ENCODE results near the gene DPF3. TPM values are rescaled to one million over a fixed set of nuclear protein-coding genes. Genes with fewer than 3 reads are reported as not detected.

DPF3 gene
- total RNA-seq, 2 experiments from 2014 or later: 14.9 to 15.4 TPM

GRCh38 chr14:72818998-72819397, 74.9 kb downstream of the DPF3 start:
- ChIA-PET CTCF (no interaction called here), POLR2A (no interaction called here)
- no peak for DNase-seq
- Mint-ChIP-seq H3K4me3 (no peak overlapping the region), H3K27me3 (peaks cover 12% of the 10 kb centered on the region), H3K9me3 (peaks cover 5% of the 10 kb centered on the region), H3K27ac (no peak overlapping the region), H3K36me3 (ENCODE audit: low read depth) (peaks cover 16% of the 10 kb centered on the region), H3K4me1 (peaks cover 15% of the 10 kb centered on the region)

GRCh38 chr14:72816287-72816686, 77.6 kb downstream of the DPF3 start:
- Mint-ChIP-seq H3K27ac (no peak overlapping the region), H3K4me1 (peaks cover 11% of the 10 kb centered on the region), H3K36me3 (ENCODE audit: low read depth) (peaks cover 17% of the 10 kb centered on the region), H3K27me3 (peaks cover 4% of the 10 kb centered on the region), H3K4me3 (no peak overlapping the region), H3K9me3 (peaks cover 5% of the 10 kb centered on the region)
- ChIA-PET CTCF (no interaction called here), POLR2A (no interaction called here)
- no peak for DNase-seq

- Mint-ChIP-seq H3K27me3 (peaks cover 4% of the 10 kb centered on the region), H3K4me1 (peaks cover 20% of the 10 kb centered on the region), H3K4me3 (no peak overlapping the region), H3K36me3 (ENCODE audit: low read depth) (peaks cover 21% of the 10 kb centered on the region), H3K9me3 (peaks cover 5% of the 10 kb centered on the region), H3K27ac (no peak overlapping the region)
- ChIA-PET CTCF (no interaction called here), POLR2A (interaction anchor here (0.6 kb wide), 1 partner anchor 291 kb away, joined by 3 read pairs; no protein-coding TSS in a partner anchor)
- no peak for DNase-seq
These were observed 78.5 kb downstream of the DPF3 start for GRCh38 chr14:72815430-72815829.

- POLR2A ChIA-PET: no interaction called here
- H3K36me3 Mint-ChIP-seq (ENCODE audit: low read depth): peaks cover 31% of the 10 kb centered on the region
- DNase-seq: no peak
- H3K27ac Mint-ChIP-seq: no peak overlapping the region
- H3K4me3 Mint-ChIP-seq: no peak overlapping the region
- CTCF ChIA-PET: no interaction called here
- peaks cover 3% of the 10 kb centered on the region for H3K9me3 Mint-ChIP-seq
- peaks cover 41% of the 10 kb centered on the region for H3K4me1 Mint-ChIP-seq
- peaks cover 4% of the 10 kb centered on the region for H3K27me3 Mint-ChIP-seq
These were observed 81.5 kb downstream of the DPF3 start for GRCh38 chr14:72812292-72812851.

GRCh38 chr14:72810201-72810600, 83.7 kb downstream of the DPF3 start:
- H3K4me3 Mint-ChIP-seq: peak overlapping the region; percentile 33
- peak; percentile 84 for DNase-seq
- peaks cover 4% of the 10 kb centered on the region for H3K27me3 Mint-ChIP-seq
- peaks cover 35% of the 10 kb centered on the region for H3K36me3 Mint-ChIP-seq (ENCODE audit: low read depth)
- peak overlapping the region; percentile 85 for H3K27ac Mint-ChIP-seq
- peaks cover 3% of the 10 kb centered on the region for H3K9me3 Mint-ChIP-seq
- CTCF ChIA-PET: no interaction called here
- H3K4me1 Mint-ChIP-seq: peaks cover 36% of the 10 kb centered on the region
- POLR2A ChIA-PET: interaction anchor here (0.7 to 1.0 kb wide), 2 partner anchors 84 to 96 kb away, joined by 3 to 6 read pairs; partner anchors contain the start of gene DPF3

GRCh38 chr14:72809063-72809462, 84.8 kb downstream of the DPF3 start:
- peak overlapping the region; percentile 23 for H3K27ac Mint-ChIP-seq
- ChIA-PET POLR2A (no interaction called here), CTCF (no interaction called here)
- H3K9me3 Mint-ChIP-seq: peaks cover 3% of the 10 kb centered on the region
- no peak overlapping the region for H3K4me3 Mint-ChIP-seq
- H3K4me1 Mint-ChIP-seq: peaks cover 36% of the 10 kb centered on the region
- DNase-seq: no peak
- peaks cover 40% of the 10 kb centered on the region for H3K36me3 Mint-ChIP-seq (ENCODE audit: low read depth)
- H3K27me3 Mint-ChIP-seq: peaks cover 3% of the 10 kb centered on the region

GRCh38 chr14:72808564-72808963, 85.3 kb downstream of the DPF3 start:
- Mint-ChIP-seq H3K27me3 (peaks cover 2% of the 10 kb centered on the region), H3K27ac (no peak overlapping the region), H3K36me3 (ENCODE audit: low read depth) (peaks cover 43% of the 10 kb centered on the region), H3K4me1 (peaks cover 36% of the 10 kb centered on the region), H3K4me3 (no peak overlapping the region), H3K9me3 (peaks cover 3% of the 10 kb centered on the region)
- CTCF ChIA-PET: no interaction called here
- POLR2A ChIA-PET: no interaction called here
- DNase-seq: no peak

GRCh38 chr14:72802588-72802946, 91.3 kb downstream of the DPF3 start:
- no peak overlapping the region for H3K27ac Mint-ChIP-seq

GRCh38 chr14:72801836-72802587, 91.9 kb downstream of the DPF3 start:
- Mint-ChIP-seq H3K27me3 (no peaks in the 10 kb centered on the region), H3K4me1 (peaks cover 23% of the 10 kb centered on the region), H3K9me3 (no peaks in the 10 kb centered on the region), H3K36me3 (ENCODE audit: low read depth) (peaks cover 25% of the 10 kb centered on the region), H3K27ac (peak overlapping the region; percentile 76), H3K4me3 (no peak overlapping the region)
- ChIA-PET CTCF (no interaction called here), POLR2A (no interaction called here)
- no peak for DNase-seq

More at GRCh38 chr14:72802588-72802946, 91.3 kb downstream of the DPF3 start:
- ChIA-PET CTCF (no interaction called here), POLR2A (no interaction called here)
- Mint-ChIP-seq H3K4me3 (no peak overlapping the region), H3K36me3 (ENCODE audit: low read depth) (peaks cover 25% of the 10 kb centered on the region), H3K9me3 (no peaks in the 10 kb centered on the region), H3K27me3 (no peaks in the 10 kb centered on the region), H3K4me1 (peaks cover 23% of the 10 kb centered on the region)
- DNase-seq: no peak

GRCh38 chr14:72801381-72801812, 92.5 kb downstream of the DPF3 start:
- peak overlapping the region; percentile 76 for H3K27ac Mint-ChIP-seq
- H3K36me3 Mint-ChIP-seq (ENCODE audit: low read depth): peaks cover 25% of the 10 kb centered on the region
- DNase-seq: peak; percentile 32
- POLR2A ChIA-PET: no interaction called here
- H3K9me3 Mint-ChIP-seq: no peaks in the 10 kb centered on the region
- CTCF ChIA-PET: no interaction called here
- no peaks in the 10 kb centered on the region for H3K27me3 Mint-ChIP-seq
- H3K4me1 Mint-ChIP-seq: peaks cover 23% of the 10 kb centered on the region
- H3K4me3 Mint-ChIP-seq: no peak overlapping the region

GRCh38 chr14:72800848-72801370, 93.0 kb downstream of the DPF3 start:
- Mint-ChIP-seq H3K27ac (peak overlapping the region; percentile 76), H3K4me1 (peaks cover 23% of the 10 kb centered on the region), H3K36me3 (ENCODE audit: low read depth) (peaks cover 20% of the 10 kb centered on the region), H3K27me3 (no peaks in the 10 kb centered on the region), H3K9me3 (no peaks in the 10 kb centered on the region), H3K4me3 (no peak overlapping the region)
- no peak for DNase-seq
- CTCF ChIA-PET: no interaction called here
- POLR2A ChIA-PET: no interaction called here

GRCh38 chr14:72800296-72800695, 93.6 kb downstream of the DPF3 start:
- Mint-ChIP-seq H3K4me3 (no peak overlapping the region), H3K9me3 (no peaks in the 10 kb centered on the region), H3K27me3 (no peaks in the 10 kb centered on the region), H3K36me3 (ENCODE audit: low read depth) (peaks cover 19% of the 10 kb centered on the region), H3K4me1 (peaks cover 23% of the 10 kb centered on the region), H3K27ac (no peak overlapping the region)
- ChIA-PET POLR2A (no interaction called here), CTCF (no interaction called here)
- no peak for DNase-seq

GRCh38 chr14:72796935-72797334, 97.0 kb downstream of the DPF3 start:
- no peak overlapping the region for H3K27ac Mint-ChIP-seq
- no peak overlapping the region for H3K4me3 Mint-ChIP-seq
- H3K36me3 Mint-ChIP-seq (ENCODE audit: low read depth): peaks cover 5% of the 10 kb centered on the region
- peaks cover 10% of the 10 kb centered on the region for H3K27me3 Mint-ChIP-seq
- ChIA-PET CTCF (interaction anchor here (1.0 kb wide), 1 partner anchor 16 kb away, joined by 3 read pairs; no protein-coding TSS in a partner anchor), POLR2A (no interaction called here)
- DNase-seq: no peak
- H3K4me1 Mint-ChIP-seq: peaks cover 20% of the 10 kb centered on the region
- no peaks in the 10 kb centered on the region for H3K9me3 Mint-ChIP-seq

Data from activated CD4-positive, alpha-beta memory T cell treated with anti-CD3 and anti-CD28 coated beads, Interleukin-2, amount 10 ng/mL, durations not matched to agents 7 days and 5 days (primary cell).